Measurements from ENCODE around the gene INPP4B.

DNA sequence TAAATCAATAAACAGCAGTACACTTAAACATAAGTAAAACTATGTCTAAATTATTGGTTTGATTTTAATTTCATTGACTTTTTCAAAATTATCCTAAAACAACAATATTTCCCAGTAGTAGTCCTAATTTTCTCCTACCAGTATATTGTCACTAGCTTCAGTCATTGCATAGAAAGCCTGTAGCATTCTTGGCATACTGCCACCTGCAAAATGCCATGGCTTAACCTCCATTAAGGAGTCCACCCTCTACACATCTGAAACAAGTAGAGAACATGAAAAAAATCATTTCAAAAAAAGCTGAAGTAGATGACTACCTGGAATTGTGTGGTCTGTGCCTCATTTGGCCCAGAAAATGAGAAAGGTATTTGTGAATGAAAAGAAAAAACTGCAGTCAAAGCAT is 348.5 kb downstream of the INPP4B start:
- TF ChIP-seq, protein P1, sequence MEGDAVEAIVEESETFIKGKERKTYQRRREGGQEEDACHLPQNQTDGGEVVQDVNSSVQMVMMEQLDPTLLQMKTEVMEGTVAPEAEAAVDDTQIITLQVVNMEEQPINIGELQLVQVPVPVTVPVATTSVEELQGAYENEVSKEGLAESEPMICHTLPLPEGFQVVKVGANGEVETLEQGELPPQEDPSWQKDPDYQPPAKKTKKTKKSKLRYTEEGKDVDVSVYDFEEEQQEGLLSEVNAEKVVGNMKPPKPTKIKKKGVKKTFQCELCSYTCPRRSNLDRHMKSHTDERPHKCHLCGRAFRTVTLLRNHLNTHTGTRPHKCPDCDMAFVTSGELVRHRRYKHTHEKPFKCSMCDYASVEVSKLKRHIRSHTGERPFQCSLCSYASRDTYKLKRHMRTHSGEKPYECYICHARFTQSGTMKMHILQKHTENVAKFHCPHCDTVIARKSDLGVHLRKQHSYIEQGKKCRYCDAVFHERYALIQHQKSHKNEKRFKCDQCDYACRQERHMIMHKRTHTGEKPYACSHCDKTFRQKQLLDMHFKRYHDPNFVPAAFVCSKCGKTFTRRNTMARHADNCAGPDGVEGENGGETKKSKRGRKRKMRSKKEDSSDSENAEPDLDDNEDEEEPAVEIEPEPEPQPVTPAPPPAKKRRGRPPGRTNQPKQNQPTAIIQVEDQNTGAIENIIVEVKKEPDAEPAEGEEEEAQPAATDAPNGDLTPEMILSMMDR (IDR thresholded peaks at IDR 0.05) = no peak
- TF ChIP-seq POLR2A (IDR thresholded peaks at IDR 0.05) = no peak

Data from uterus (tissue), 2 donors.